Small intestine (tissue), 16 donors: ENCODE results near the gene NFIX. TPM values are rescaled to one million over a fixed set of nuclear protein-coding genes. Genes with fewer than 3 reads are reported as not detected.

ENCODE experiments used
- DNase-seq, 2 donors: peaks; one replicate each; pipeline versions ENCODE4 v3.0.0 to v3.0.0-alpha.2; 2013
- FAIRE-seq: peaks from 2 replicates; lab custom pipeline; 2012; peaks lifted over from hg19 to GRCh38; lab: Jason Lieb, UNC
- H3K27ac ChIP-seq, 3 donors: one replicate each; pipeline ENCODE4 v1.5.1; 2013; ENCODE audit warnings: low read length in 2 of 3, mild to moderate bottlenecking in 2 of 3, control low read depth in 1 of 3, inconsistent platforms in 1 of 3, low read depth in 1 of 3, moderate library complexity in 1 of 3
- H3K27me3 ChIP-seq, 3 donors: one replicate each; pipeline ENCODE4 v1.6.1; 2013; ENCODE audit warnings: low read length in 3 of 3, inconsistent platforms in 1 of 3; ENCODE audit not compliant: control insufficient read depth in 3 of 3, insufficient read depth in 3 of 3
- H3K36me3 ChIP-seq, 3 donors: one replicate each; pipeline ENCODE4 v1.6.1; 2013; ENCODE audit warnings: low read length in 3 of 3, inconsistent platforms in 1 of 3, low read depth in 1 of 3, mild to moderate bottlenecking in 1 of 3, moderate library complexity in 1 of 3; ENCODE audit not compliant: control insufficient read depth in 3 of 3, insufficient read depth in 2 of 3
- H3K4me1 ChIP-seq, 3 donors: one replicate each; pipeline ENCODE4 v1.6.1; 2013; ENCODE audit warnings: low read length in 2 of 3, inconsistent platforms in 1 of 3, low read depth in 1 of 3, mild to moderate bottlenecking in 1 of 3, moderate library complexity in 1 of 3; ENCODE audit not compliant: control insufficient read depth in 3 of 3, insufficient read depth in 2 of 3
- H3K4me3 ChIP-seq, 3 donors: one replicate each; pipeline ENCODE4 v1.5.1; 2013; ENCODE audit warnings: low read length in 3 of 3, control low read depth in 1 of 3, inconsistent platforms in 1 of 3, low read depth in 1 of 3, mild to moderate bottlenecking in 1 of 3, moderate library complexity in 1 of 3
- H3K9me3 ChIP-seq, 2 donors: one replicate each; pipeline ENCODE4 v1.6.1; 2013; ENCODE audit warnings: low read depth in 1 of 2, low read length in 1 of 2; ENCODE audit not compliant: control insufficient read depth in 2 of 2, insufficient read depth in 1 of 2
- WGBS, 3 donors: extraction: QIAGEN DNeasy Blood & Tissue Kit; methylation state at CpG; one replicate each; pipeline ENCODE4 v1.1.7; 2013; 5-methylcytosine and 5-hydroxymethylcytosine counted together
- long read RNA-seq, 10 donors: transcript quantifications; one replicate each; lab custom pipeline, GENCODE V29; 2026
- polyA plus RNA-seq, 4 donors: library from polyadenylated mRNA; stranded (reverse) in 3 of 4; unstranded in 1 of 4; fragments of 200-250 nt in 3 of 4; fragments of 120-200 nt in 1 of 4; gene quantifications; one replicate each; pipeline versions ENCODE4 v1.2.1 to v1.2.3, GENCODE V29; 2013
- donor health status: healthy with polysubstance abuse.
- donor health status: control.
- donor health status: control.
- donor health status: Bipolar disorder and iron deficiency.
- donor health status: healthy.

NFIX gene
- 10 to 100 TPM in 2 of 4 donors, 1 to 10 TPM in 2; 2.9 to 31.4 (median 10.0) TPM for polyA plus RNA-seq
- long read RNA-seq, donor 1, result 0 reads
- long read RNA-seq, donor 2, partial matches to known transcripts, result 8 of 18 reads
- long read RNA-seq, donor 2, other reads (novel, unspliced or antisense), result 8 of 18 reads
- long read RNA-seq, donor 3, partial matches to known transcripts, result 0 of 2 reads
- long read RNA-seq, donor 3, other reads (novel, unspliced or antisense), result 0 of 2 reads
- long read RNA-seq, donor 4, result 0 reads
- long read RNA-seq, donor 5, result 0 reads
- long read RNA-seq, donor 6, partial matches to known transcripts, result 7 of 8 reads
- long read RNA-seq, donor 6, other reads (novel, unspliced or antisense), result 0 of 8 reads
- long read RNA-seq, donor 7, transcript NFIX-203 (10 exons, 3,143 nt), result major isoform, 7 of 30 reads
- long read RNA-seq, donor 7, partial matches to known transcripts, result 22 of 30 reads
- long read RNA-seq, donor 7, other reads (novel, unspliced or antisense), result 0 of 30 reads
- long read RNA-seq, donor 8, partial matches to known transcripts, result 0 of 3 reads
- long read RNA-seq, donor 8, other reads (novel, unspliced or antisense), result 0 of 3 reads
- long read RNA-seq, donor 9, partial matches to known transcripts, result 0 of 1 reads
- long read RNA-seq, donor 9, other reads (novel, unspliced or antisense), result 0 of 1 reads
- long read RNA-seq, donor 10, partial matches to known transcripts, result 5 of 9 reads
- long read RNA-seq, donor 10, other reads (novel, unspliced or antisense), result 0 of 9 reads

GRCh38 chr19:12994701-12995595, at the start of gene NFIX:
NFIX (plus strand) TSS chr19:12995475; CDS start chr19:12995838, 363 bp downstream.
- Histone ChIP-seq H3K9me3 (no peaks in the 10 kb centered on the region), H3K4me1 (peaks cover 0 to 5% (median 0%) of the 10 kb centered on the region in 3 donors), H3K36me3 (peaks cover 0 to 5% (median 0%) of the 10 kb centered on the region in 3 donors), H3K27me3 (peaks cover 0 to 82% (median 0%) of the 10 kb centered on the region in 3 donors), H3K27ac (peak within 1 kb of the TSS in 2 of 3 donors; percentile 22 to 71), H3K4me3 (peak within 1 kb of the TSS; percentile 50 to 82 (median 60))
- WGBS, 3 donors, result 9 to 14% (median 10%) methylated on average over 43 to 76 of the region's 84 CpGs
- DNase-seq, result peak; percentile 68 to 77
- FAIRE-seq, result no peak

GRCh38 chr19:12945479-12946091, 49.7 kb upstream of the NFIX start, which contains the start of gene RAD23A:
RAD23A (plus strand) TSS chr19:12945862; CDS start chr19:12945949, 87 bp downstream.
- 0 to 1% (median 0%) methylated on average over 41 to 62 of the region's 62 CpGs for WGBS, 3 donors
- FAIRE-seq, result no peak
- H3K36me3 ChIP-seq, result peaks cover 21 to 84% (median 29%) of the 10 kb centered on the region in 3 donors

GRCh38 chr19:12946092-12946721, 49.1 kb upstream of the NFIX start:
- Histone ChIP-seq H3K4me1 (peaks cover 0 to 17% (median 2%) of the 10 kb centered on the region in 3 donors), H3K36me3 (peaks cover 15 to 84% (median 26%) of the 10 kb centered on the region in 3 donors), H3K27me3 (no peaks in the 10 kb centered on the region), H3K27ac (peak overlapping the region; percentile 85 to 95 (median 94)), H3K4me3 (peak overlapping the region; percentile 78 to 86 (median 85)), H3K9me3 (no peaks in the 10 kb centered on the region)
- 0 to 1% (median 1%) methylated on average over 35 to 40 of the region's 40 CpGs for WGBS, 3 donors
- DNase-seq (peak; percentile 67 to 87), FAIRE-seq (no peak)

More at GRCh38 chr19:12945479-12946091, 49.7 kb upstream of the NFIX start, which contains the start of gene RAD23A:
- Histone ChIP-seq H3K9me3 (no peaks in the 10 kb centered on the region), H3K4me1 (peaks cover 0 to 23% (median 2%) of the 10 kb centered on the region in 3 donors), H3K27ac (peak within 1 kb of the TSS; percentile 85 to 95 (median 94)), H3K27me3 (no peaks in the 10 kb centered on the region), H3K4me3 (peak within 1 kb of the TSS; percentile 78 to 86 (median 85))
- peak; percentile 98 to 100 for DNase-seq

- peaks cover 0 to 15% (median 2%) of the 10 kb centered on the region in 3 donors for H3K4me1 ChIP-seq
- peaks cover 15 to 84% (median 26%) of the 10 kb centered on the region in 3 donors for H3K36me3 ChIP-seq
Observed at GRCh38 chr19:12946731-12947496, 48.4 kb upstream of the NFIX start.

GRCh38 chr19:12947702-12948611, 47.3 kb upstream of the NFIX start:
- WGBS, 3 donors, result 78 to 85% (median 81%) methylated on average over 27 to 28 of the region's 28 CpGs
- Histone ChIP-seq H3K4me1 (peaks cover 0 to 11% (median 2%) of the 10 kb centered on the region in 3 donors), H3K27me3 (no peaks in the 10 kb centered on the region), H3K9me3 (no peaks in the 10 kb centered on the region), H3K4me3 (no peak overlapping the region), H3K27ac (no peak overlapping the region), H3K36me3 (peaks cover 18 to 84% (median 26%) of the 10 kb centered on the region in 3 donors)
- no peak for FAIRE-seq
- no peak for DNase-seq

More at GRCh38 chr19:12946731-12947496, 48.4 kb upstream of the NFIX start:
- FAIRE-seq (no peak), DNase-seq (no peak)
- Histone ChIP-seq H3K27ac (peak overlapping the region in 2 of 3 donors; percentile 94 to 95), H3K27me3 (no peaks in the 10 kb centered on the region), H3K4me3 (peak overlapping the region in 2 of 3 donors; percentile 85 to 86), H3K9me3 (no peaks in the 10 kb centered on the region)
- 50 to 59% (median 56%) methylated on average over 14 of the region's 14 CpGs for WGBS, 3 donors

GRCh38 chr19:12948612-12949362, 46.5 kb upstream of the NFIX start:
- 92 to 94% (median 94%) methylated on average over 29 to 30 of the region's 30 CpGs for WGBS, 3 donors
- H3K4me1 ChIP-seq, result peaks cover 0 to 11% (median 2%) of the 10 kb centered on the region in 3 donors
- no peaks in the 10 kb centered on the region for H3K27me3 ChIP-seq
- no peak overlapping the region for H3K4me3 ChIP-seq
- H3K36me3 ChIP-seq, result peaks cover 18 to 84% (median 20%) of the 10 kb centered on the region in 3 donors
- no peak overlapping the region for H3K27ac ChIP-seq
- no peak for DNase-seq
- FAIRE-seq, result no peak
- no peaks in the 10 kb centered on the region for H3K9me3 ChIP-seq
